GM19324 (cell line): ENCODE results near the gene C15orf40.

Source experiments
- ATAC-seq: cut with Tn5 transposase; IDR thresholded peaks from one replicate; pipeline ENCODE4 v1.9.1; 2021; ENCODE audit warnings: mild to moderate bottlenecking, moderate library complexity; ENCODE audit not compliant: unreplicated experiment, low FRiP score

C15orf40 gene

GRCh38 chr15:82995076-82995475 is 16.4 kb downstream of the C15orf40 start:
- no peak for ATAC-seq

DNA sequence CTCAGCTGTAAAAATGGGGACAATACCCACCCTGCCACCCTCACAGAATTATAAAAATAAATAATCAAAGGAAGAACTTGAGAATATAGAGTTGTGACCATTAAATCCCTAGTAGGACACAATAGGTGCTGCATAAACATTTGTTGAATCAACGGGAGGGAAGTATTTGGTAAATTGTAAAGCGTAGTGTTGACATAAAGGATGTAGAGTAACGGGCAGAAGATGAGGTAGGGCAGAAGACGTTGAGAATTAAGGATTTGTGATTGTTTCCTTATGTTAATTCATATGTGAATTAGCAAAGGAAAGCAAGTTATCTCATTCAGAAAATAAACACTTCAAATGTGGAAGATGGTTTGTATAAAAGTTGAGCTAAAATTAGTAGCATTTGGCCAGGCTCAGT is 18.3 kb downstream of the C15orf40 start:
- no peak for ATAC-seq

- no peak for ATAC-seq
Observed at GRCh38 chr15:82992436-82992998, 18.9 kb downstream of the C15orf40 start.

- ATAC-seq = peak; percentile 23
Observed at GRCh38 chr15:82986442-82986780, 25.0 kb downstream of the C15orf40 start.

- peak; percentile 89 for ATAC-seq
Observed at GRCh38 chr15:82985688-82986441, 25.6 kb downstream of the C15orf40 start, which contains the start of gene RAMAC. TSS of gene RAMAC (plus strand) at chr15:82986210. CDS start at chr15:82989019, 2,809 bp downstream.

DNA sequence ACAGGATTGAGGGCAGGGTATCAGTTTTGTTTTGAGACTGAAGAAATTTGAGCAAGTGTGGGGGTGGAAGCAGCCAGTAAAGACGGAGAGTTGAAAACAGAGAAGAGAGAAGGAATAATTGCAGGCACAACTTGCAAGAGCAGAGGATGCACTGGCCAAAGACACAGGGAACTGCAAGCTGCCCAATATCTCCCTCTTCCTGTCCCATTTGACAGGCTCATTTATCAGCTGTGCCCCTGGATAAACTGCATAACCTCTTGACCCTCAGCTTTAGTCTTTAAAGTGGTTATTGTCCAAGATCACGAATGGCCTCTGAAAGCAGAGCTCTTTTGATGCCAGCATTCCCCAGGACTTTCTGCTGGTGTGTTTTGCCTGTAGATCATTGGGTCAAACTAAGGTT is 30.5 kb downstream of the C15orf40 start:
- ATAC-seq = no peak

DNA sequence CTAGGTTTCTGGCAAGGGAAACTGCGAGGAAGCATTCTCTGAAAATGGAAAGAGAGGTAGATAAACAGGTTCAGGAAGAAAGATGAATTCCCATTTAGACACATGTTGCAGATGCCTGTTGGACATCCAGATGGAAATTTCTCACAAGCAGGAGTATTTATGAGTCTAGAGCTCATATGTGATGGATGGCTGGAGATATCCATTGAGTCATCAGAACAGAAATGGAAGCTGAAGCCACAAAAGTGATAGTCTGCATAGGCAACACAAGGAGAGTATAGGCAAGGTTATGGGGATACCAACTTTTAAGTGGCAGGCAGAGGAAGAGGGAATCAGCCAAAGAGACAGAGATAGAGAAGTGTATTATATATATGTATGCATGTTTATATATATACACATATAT is 31.7 kb downstream of the C15orf40 start:
- ATAC-seq = no peak

DNA sequence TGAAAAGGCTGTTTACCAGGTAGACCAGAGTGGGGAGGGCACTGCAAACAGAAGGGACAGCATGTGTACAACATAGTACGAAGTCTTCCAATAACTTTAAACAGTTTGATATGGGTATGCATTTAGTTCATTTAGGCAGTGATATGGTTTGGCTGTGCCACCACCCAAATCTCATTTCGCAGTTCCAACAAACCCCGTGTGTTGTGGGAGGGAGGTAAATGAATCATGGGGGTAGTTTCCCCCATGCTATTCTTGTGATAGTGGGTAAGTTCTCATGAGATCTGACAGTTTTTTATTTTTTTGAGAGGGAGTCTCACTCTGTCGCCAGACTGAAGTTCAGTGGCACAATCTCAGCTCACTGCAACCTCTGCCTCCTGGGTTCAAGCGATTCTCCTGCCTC is 33.0 kb downstream of the C15orf40 start:
- ATAC-seq = no peak

DNA sequence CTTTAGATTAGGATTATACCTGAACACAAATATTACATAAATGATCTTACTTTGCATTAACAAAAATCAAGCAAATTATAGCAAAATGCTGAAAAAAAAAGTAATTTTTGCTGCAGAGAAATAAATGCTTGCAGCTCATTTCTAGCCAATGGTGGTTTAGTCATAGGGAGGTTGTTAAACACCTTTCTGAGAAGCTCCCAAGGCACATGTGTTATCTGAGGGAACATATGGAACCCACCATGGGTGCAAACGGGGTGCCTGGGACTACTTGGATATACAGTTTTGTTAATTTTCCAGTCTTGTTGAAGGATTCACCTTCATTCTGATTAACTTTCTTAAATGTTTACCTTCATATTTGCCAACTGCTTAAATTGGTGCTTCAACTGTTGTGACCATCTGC is 34.4 kb downstream of the C15orf40 start:
- no peak for ATAC-seq

DNA sequence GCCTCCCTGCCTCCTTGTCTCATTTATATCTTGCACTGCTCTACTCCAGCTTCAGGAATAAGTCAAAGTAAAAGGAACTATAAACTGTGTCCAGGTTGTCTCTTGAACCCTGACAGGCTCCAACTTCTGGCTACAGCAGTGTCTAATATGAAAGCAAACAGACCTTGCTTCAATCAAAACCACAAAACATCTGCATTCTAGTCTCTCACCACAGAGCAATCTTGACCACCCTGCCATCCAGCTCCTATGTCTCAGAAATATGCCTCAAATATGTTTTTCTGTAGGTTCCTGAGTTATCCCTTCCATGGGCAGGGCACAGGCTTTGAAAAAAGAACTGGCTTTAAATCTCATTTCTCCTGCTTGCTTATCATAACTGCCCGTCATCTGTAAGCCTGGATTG is 38.4 kb downstream of the C15orf40 start:
- ATAC-seq = no peak

DNA sequence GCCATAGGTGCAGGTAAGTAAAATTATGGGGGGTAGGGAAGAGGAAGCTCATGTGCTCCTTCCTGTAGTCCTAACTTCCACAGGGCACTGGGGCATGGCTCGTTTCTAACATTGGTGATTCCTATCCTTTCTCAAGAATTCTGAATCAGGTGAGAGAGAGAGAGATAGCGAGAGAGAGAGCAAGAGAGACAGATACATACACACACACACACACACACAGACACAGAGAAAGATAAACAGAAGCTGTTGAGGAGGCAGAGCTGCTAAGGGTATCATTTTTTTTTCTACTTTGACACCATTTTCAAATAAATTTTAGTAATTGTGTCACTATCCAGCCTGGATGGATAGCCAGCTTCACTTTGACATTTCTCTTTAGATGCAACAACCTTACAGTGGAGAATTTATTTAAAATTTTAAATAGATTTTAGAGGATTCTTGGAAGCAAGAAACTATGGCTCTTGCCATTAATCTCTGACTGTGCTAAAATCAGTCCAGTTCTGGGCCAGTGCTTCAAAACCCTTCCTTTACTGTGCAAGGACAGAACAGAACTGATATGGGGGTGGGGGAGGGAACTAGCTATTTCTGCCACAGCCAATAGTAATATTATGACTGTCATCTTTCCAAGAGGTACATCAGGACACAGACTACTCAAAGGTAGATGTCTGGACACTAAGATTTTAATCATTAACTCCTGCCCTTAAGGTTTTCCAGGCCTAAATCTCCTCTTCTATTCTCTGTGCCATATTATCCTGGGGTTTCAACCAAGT is 40.0 kb downstream of the C15orf40 start:
- no peak for ATAC-seq

DNA sequence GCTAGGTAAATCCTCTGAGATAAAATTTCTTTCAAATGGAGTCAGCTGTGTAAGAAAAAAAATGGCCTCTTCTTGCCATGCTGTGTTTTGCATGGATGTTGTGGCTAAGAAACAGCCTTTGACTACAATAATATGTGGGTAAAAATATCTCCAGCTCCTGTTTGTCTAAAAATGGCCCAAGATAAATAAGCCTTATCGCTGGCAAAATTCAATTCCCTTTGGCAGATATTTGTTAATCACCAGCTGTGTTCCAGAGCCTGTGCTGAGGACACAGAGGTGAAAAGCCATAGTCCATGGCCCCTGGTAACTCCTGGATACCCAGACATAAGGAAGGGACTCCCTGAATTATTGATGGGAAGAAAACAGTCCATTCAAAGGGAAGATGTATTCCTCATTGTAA is 40.7 kb downstream of the C15orf40 start:
- no peak for ATAC-seq

- ATAC-seq = no peak
Observed at GRCh38 chr15:82970078-82970686, 41.3 kb downstream of the C15orf40 start.

DNA sequence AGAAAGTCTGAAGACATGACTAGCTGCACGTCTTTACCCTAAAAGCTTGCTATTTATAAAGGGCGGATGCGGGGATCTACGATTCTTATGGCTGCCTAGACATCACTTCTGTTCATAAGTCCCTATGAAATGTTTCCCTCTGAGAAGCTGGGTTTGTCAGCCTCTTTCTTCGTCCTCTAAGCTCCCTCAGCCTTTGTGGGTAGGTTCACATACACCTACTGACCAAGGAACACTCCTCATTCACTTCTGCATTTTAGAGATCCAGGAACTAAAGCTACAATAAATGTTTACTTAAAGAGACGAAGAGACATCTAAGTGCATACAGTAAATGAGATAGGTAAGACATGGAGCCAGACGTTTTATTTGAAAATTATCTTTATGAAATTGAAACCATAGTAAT is 42.1 kb downstream of the C15orf40 start:
- ATAC-seq = no peak

DNA sequence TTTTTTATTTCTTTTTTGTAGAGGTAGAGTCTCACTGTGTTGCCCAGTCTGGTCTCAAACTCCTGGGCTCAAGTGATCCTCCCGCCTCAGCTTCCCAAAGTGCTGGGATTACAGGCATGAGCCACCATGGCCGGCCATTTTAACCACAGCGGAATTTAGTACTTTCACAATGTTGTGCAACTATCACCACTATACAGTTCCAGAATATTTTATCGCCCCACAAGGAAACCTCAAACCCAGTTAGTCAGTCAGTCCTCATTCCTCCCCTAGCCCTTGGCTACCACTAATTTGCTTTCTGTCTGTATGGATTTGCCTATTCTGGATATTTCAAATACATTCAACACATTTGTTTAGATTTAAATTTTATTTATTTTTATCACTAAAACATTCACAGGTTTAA is 43.4 kb downstream of the C15orf40 start:
- ATAC-seq = no peak

GRCh38 chr15:82966671-82967071 is 44.8 kb downstream of the C15orf40 start:
- ATAC-seq = no peak

- ATAC-seq = no peak
Observed at GRCh38 chr15:82964890-82965289, 46.5 kb downstream of the C15orf40 start.

DNA sequence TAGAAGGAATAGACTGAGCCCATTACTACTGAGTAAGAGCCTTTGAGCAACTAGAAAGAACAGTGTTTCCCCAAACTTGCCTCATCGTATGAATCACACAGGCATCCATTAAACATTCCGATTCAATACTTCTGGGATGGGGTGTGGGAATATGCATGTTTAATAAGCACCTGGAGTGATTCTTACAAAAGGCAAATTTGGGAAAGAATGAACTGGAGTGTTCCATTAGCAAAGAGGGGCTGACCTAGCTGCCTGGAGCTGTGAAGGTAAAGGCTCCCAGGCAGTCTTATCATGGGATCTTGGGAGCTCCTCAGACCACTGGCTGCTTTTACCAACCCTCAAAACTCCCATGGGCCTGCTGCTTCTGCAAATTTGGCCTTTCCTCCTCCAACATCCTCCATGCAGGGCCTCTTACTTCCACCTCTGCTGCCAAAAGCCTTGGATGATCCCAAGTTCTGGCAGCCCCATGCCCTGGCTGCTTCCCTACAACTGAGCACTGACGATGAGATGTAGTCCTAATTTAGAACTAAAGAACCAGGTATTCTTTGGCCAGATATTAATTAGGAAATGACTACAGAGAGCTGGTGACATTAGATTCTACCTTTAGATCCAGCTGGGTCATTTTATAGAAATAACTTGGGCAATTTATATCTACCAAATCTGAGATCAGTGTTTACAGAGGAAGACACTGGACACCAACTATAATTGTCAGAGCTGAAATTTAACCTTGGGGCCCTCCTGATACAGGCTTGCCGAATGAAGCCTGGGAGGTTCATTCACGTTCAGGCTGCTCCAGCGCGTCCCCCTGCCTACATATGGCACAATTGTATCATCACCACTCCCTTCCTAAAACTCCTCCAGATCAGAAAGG is 47.7 kb downstream of the C15orf40 start:
- ATAC-seq = no peak

GRCh38 chr15:82960766-82961165 is 50.7 kb downstream of the C15orf40 start:
- no peak for ATAC-seq

DNA sequence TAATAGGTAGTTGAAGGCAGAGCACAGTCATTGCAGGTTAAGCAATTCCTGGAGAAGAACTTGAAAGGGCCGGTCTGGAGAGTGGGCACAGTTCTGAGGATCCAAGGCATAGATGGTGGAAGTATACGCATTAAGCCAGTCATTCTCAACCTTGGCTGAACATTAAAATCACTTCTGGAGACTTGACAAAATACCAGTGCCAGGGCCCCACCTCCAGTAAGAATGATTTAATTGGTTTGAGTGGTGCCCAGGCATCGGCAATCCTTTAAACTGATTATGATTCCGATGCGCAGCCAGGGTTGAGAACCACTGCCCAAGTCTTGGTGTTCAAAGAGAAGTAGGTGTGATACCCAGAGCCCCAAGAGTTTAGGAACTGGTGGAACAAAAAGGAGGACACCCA is 52.0 kb downstream of the C15orf40 start:
- ATAC-seq = no peak
